ENCODE results near the gene DVL2. TPM values are rescaled to one million over a fixed set of nuclear protein-coding genes. Genes with fewer than 3 reads are reported as not detected.
"Not testable (repeated sequence)": the region's sequence is repeated elsewhere in the genome, so short reads cannot be mapped to it uniquely, and the experiment has no call there.

The DVL2 gene
- total RNA-seq, 1 experiment from 2014 or later: 82.9 TPM

- Mint-ChIP-seq H3K9me3 (no peaks in the 10 kb centered on the region; a peak in 1 of 5 replicates), H3K4me3 (peak overlapping the region in 1 of 2 experiments; percentile 47; a peak in 1 of 5 replicates), H3K27ac (peak overlapping the region in 2 of 3 experiments; percentile 29 to 32; a peak in 2 of 7 replicates), H3K36me3 (ENCODE audit: insufficient read depth in 1 of 3, low read depth in 3 of 3) (peaks cover 23 to 35% (median 34%) of the 10 kb centered on the region in 3 experiments), H3K4me1 (peaks cover 29 to 35% of the 10 kb centered on the region in 2 experiments), H3K27me3 (ENCODE audit: low read depth) (no peaks in the 10 kb centered on the region; the same call in 1 of the 2 replicates)
- Histone ChIP-seq H2BK120ac (ENCODE audit: low read depth, low read length, poor library complexity, severe bottlenecking) (no peak overlapping the region), H3K56ac (ENCODE audit: insufficient read length, low read depth, low read length) (no peak overlapping the region), H3K4me1 (ENCODE audit: insufficient read depth, low read length) (no peaks in the 10 kb centered on the region; the same call in 1 of the 2 replicates), H3K4ac (ENCODE audit: low read depth, low read length) (no peak overlapping the region), H4K91ac (ENCODE audit: insufficient read length, low read depth, low read length) (no peak overlapping the region), H4K20me1 (ENCODE audit: control insufficient read depth, insufficient read depth, insufficient read length) (no peaks in the 10 kb centered on the region), H3K27me3 (ENCODE audit: insufficient read depth, low read length) (no peaks in the 10 kb centered on the region), H4K5ac (ENCODE audit: insufficient read length, low read depth, low read length) (no peak overlapping the region), H2AFZ (ENCODE audit: low read length) (no peak overlapping the region), H4K8ac (replicated peaks; ENCODE audit: insufficient read length, low read depth, low read length) (no peak overlapping the region), H3K79me1 (ENCODE audit: insufficient read depth, low read depth, low read length, poor library complexity, severe bottlenecking) (peaks cover 13% of the 10 kb centered on the region), H2BK12ac (ENCODE audit: insufficient read length, low read depth, low read length) (no peak overlapping the region), H3K79me2 (ENCODE audit: insufficient read depth, low read length) (peaks cover 23% of the 10 kb centered on the region; the same call in 1 of the 2 replicates), H3T11ph (ENCODE audit: low read length) (no peak overlapping the region), H3K23ac (ENCODE audit: insufficient read length, low read depth, low read length) (no peak overlapping the region), H3K23me2 (ENCODE audit: insufficient read length, low read depth, low read length, poor library complexity, severe bottlenecking) (peaks cover 8% of the 10 kb centered on the region), H3K9me3 (ENCODE audit: control insufficient read depth, low read depth, low read length) (no peaks in the 10 kb centered on the region), H2BK15ac (ENCODE audit: low read depth, low read length) (no peak overlapping the region), H3K27ac (ENCODE audit: insufficient read length, low read depth, low read length) (no peak overlapping the region), H3K14ac (ENCODE audit: insufficient read depth, low read length) (no peak overlapping the region), H2BK20ac (ENCODE audit: low read depth, low read length, poor library complexity, severe bottlenecking) (no peak overlapping the region), H2BK5ac (ENCODE audit: insufficient read length, low read length) (no peak overlapping the region), H3K4me2 (ENCODE audit: insufficient read depth, insufficient read length, low read length) (no peak overlapping the region), H2AK5ac (ENCODE audit: insufficient read length, low read length) (no peak overlapping the region), H3K9ac (ENCODE audit: extremely low read depth, insufficient read length, low read length) (no peak overlapping the region), H3K18ac (ENCODE audit: insufficient read length, low read depth, low read length) (no peak overlapping the region)
- DNase-seq: no peak
- no CpG with 5 or more reads among the region's 5 CpGs for WGBS (ENCODE audit: extremely low coverage, insufficient read length, low lambda C conversion rate)
- TF ChIP-seq CTCF (conservative IDR thresholded peaks at IDR 0.05): no peak
Observed at GRCh38 chr17:7246779-7247178, 12.5 kb upstream of the DVL2 start.

- H3K9me3 Mint-ChIP-seq: not testable (repeated sequence)
Observed at GRCh38 chr17:7243838-7244237, 9.5 kb upstream of the DVL2 start.

More at GRCh38 chr17:7243838-7244237, 9.5 kb upstream of the DVL2 start:
- not testable (repeated sequence) for DNase-seq; H2BK120ac ChIP-seq (ENCODE audit: low read depth, low read length, poor library complexity, severe bottlenecking); H3K4me2 ChIP-seq (ENCODE audit: insufficient read depth, insufficient read length, low read length); H2AK5ac ChIP-seq (ENCODE audit: insufficient read length, low read length); H4K8ac ChIP-seq (replicated peaks; ENCODE audit: insufficient read length, low read depth, low read length); H4K91ac ChIP-seq (ENCODE audit: insufficient read length, low read depth, low read length); H2BK12ac ChIP-seq (ENCODE audit: insufficient read length, low read depth, low read length); H3K23ac ChIP-seq (ENCODE audit: insufficient read length, low read depth, low read length); H3K27me3 ChIP-seq (ENCODE audit: insufficient read depth, low read length); H3K79me2 ChIP-seq (ENCODE audit: insufficient read depth, low read length); H3K9me3 ChIP-seq (ENCODE audit: control insufficient read depth, low read depth, low read length); H3K14ac ChIP-seq (ENCODE audit: insufficient read depth, low read length); H3K56ac ChIP-seq (ENCODE audit: insufficient read length, low read depth, low read length); H4K5ac ChIP-seq (ENCODE audit: insufficient read length, low read depth, low read length); H3K79me1 ChIP-seq (ENCODE audit: insufficient read depth, low read depth, low read length, poor library complexity, severe bottlenecking); H3K4ac ChIP-seq (ENCODE audit: low read depth, low read length); H2AFZ ChIP-seq (ENCODE audit: low read length); H3T11ph ChIP-seq (ENCODE audit: low read length); H3K4me1 ChIP-seq (ENCODE audit: insufficient read depth, low read length); H3K27ac ChIP-seq (ENCODE audit: insufficient read length, low read depth, low read length); H2BK15ac ChIP-seq (ENCODE audit: low read depth, low read length); H3K18ac ChIP-seq (ENCODE audit: insufficient read length, low read depth, low read length); H2BK20ac ChIP-seq (ENCODE audit: low read depth, low read length, poor library complexity, severe bottlenecking); H2BK5ac ChIP-seq (ENCODE audit: insufficient read length, low read length); H3K23me2 ChIP-seq (ENCODE audit: insufficient read length, low read depth, low read length, poor library complexity, severe bottlenecking); H3K27me3 Mint-ChIP-seq (ENCODE audit: low read depth); H3K9ac ChIP-seq (ENCODE audit: extremely low read depth, insufficient read length, low read length); H4K20me1 ChIP-seq (ENCODE audit: control insufficient read depth, insufficient read depth, insufficient read length)
- WGBS (ENCODE audit: extremely low coverage, insufficient read length, low lambda C conversion rate): no CpG with 5 or more reads among the region's 10 CpGs
- H3K4me3 Mint-ChIP-seq: peak overlapping the region; percentile 95 to 97; a peak in 3 of 5 replicates
- peaks cover 27 to 49% (median 47%) of the 10 kb centered on the region in 3 experiments for H3K36me3 Mint-ChIP-seq (ENCODE audit: insufficient read depth in 1 of 3, low read depth in 3 of 3)
- H3K4me1 Mint-ChIP-seq: peaks cover 36 to 37% of the 10 kb centered on the region in 2 experiments
- H3K27ac Mint-ChIP-seq: peak overlapping the region in 1 of 3 experiments; percentile 88; a peak in 2 of 7 replicates

All from H9 (cell line).